Endothelial cell (in vitro differentiated cells): ENCODE measurements around the gene SLC49A4. TPM values are rescaled to one million over a fixed set of nuclear protein-coding genes. Genes with fewer than 3 reads are reported as not detected.

Experiments
- DNase-seq: peaks from one replicate; pipeline ENCODE4 v3.0.0; 2021; ENCODE audit warnings: low spot score
- H3K27ac Mint-ChIP-seq: one replicate; pipeline ENCODE4 v1.8.0; 2021; ENCODE audit warnings: mixed read lengths, inconsistent platforms; ENCODE audit not compliant: unreplicated experiment
- H3K27me3 Mint-ChIP-seq: one replicate; pipeline ENCODE4 v1.8.0; 2021; ENCODE audit warnings: mild to moderate bottlenecking, moderate library complexity, mixed read lengths, inconsistent platforms; ENCODE audit not compliant: unreplicated experiment
- H3K36me3 Mint-ChIP-seq: one replicate; pipeline ENCODE4 v1.8.0; 2021; ENCODE audit warnings: mild to moderate bottlenecking, low read depth, mixed read lengths, inconsistent platforms; ENCODE audit not compliant: unreplicated experiment
- H3K4me1 Mint-ChIP-seq: one replicate; pipeline ENCODE4 v1.8.0; 2021; ENCODE audit warnings: mild to moderate bottlenecking, mixed read lengths, inconsistent platforms; ENCODE audit not compliant: unreplicated experiment
- H3K4me3 Mint-ChIP-seq: one replicate; pipeline ENCODE4 v1.8.0; 2021; ENCODE audit warnings: mild to moderate bottlenecking, mixed read lengths, inconsistent platforms; ENCODE audit not compliant: unreplicated experiment
- H3K9me3 Mint-ChIP-seq: one replicate; pipeline ENCODE4 v1.8.0; 2021; ENCODE audit warnings: mixed read lengths, inconsistent platforms; ENCODE audit not compliant: unreplicated experiment
- total RNA-seq: library from RNA; stranded (reverse); fragmentation: NEBNext Ultra II Directional; extraction: Animal tissue kit (Norgen Biotek cat#: 25700); gene quantifications from one replicate; pipeline ENCODE4 v1.2.1, GENCODE V29; 2021; ENCODE audit not compliant: unreplicated experiment
- TF ChIP-seq, protein P1 (sequence below): fragments of 200-600 bp; sonication (generic); IDR thresholded peaks from one replicate; pipeline ENCODE4 v1.5.0; 2021; ENCODE audit warnings: antibody characterized with exemption; ENCODE audit not compliant: unreplicated experiment

The SLC49A4 gene
- total RNA-seq, 1 donor from 2014 or later = 10.2 TPM

DNA sequence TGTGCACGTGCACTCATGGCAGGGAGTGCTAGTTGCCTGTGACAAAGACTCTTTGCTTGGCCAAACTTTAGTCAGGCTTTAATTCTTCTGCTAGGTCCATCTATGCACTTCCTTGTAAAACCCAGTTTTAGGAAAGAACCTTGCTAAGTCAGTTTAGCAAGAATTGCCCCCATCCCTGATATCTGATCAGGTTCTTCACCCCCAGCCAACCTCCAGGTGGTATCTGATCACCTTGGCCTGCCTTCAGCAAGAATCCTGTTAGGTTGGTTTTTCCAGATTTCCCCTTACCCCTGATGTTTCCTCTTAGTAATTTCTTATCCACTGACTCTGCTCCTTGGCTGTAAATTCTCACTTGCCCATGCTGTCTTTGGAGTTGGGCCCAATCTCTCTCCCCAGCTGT lies 9.6 kb upstream of the SLC49A4 start:
- Mint-ChIP-seq H3K27ac (no peak overlapping the region), H3K4me1 (peaks cover 4% of the 10 kb centered on the region), H3K9me3 (peaks cover 4% of the 10 kb centered on the region), H3K36me3 (peaks cover 6% of the 10 kb centered on the region), H3K4me3 (no peak overlapping the region), H3K27me3 (no peaks in the 10 kb centered on the region)
- no peak for DNase-seq
- TF ChIP-seq, protein P1, sequence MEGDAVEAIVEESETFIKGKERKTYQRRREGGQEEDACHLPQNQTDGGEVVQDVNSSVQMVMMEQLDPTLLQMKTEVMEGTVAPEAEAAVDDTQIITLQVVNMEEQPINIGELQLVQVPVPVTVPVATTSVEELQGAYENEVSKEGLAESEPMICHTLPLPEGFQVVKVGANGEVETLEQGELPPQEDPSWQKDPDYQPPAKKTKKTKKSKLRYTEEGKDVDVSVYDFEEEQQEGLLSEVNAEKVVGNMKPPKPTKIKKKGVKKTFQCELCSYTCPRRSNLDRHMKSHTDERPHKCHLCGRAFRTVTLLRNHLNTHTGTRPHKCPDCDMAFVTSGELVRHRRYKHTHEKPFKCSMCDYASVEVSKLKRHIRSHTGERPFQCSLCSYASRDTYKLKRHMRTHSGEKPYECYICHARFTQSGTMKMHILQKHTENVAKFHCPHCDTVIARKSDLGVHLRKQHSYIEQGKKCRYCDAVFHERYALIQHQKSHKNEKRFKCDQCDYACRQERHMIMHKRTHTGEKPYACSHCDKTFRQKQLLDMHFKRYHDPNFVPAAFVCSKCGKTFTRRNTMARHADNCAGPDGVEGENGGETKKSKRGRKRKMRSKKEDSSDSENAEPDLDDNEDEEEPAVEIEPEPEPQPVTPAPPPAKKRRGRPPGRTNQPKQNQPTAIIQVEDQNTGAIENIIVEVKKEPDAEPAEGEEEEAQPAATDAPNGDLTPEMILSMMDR = no peak

DNA sequence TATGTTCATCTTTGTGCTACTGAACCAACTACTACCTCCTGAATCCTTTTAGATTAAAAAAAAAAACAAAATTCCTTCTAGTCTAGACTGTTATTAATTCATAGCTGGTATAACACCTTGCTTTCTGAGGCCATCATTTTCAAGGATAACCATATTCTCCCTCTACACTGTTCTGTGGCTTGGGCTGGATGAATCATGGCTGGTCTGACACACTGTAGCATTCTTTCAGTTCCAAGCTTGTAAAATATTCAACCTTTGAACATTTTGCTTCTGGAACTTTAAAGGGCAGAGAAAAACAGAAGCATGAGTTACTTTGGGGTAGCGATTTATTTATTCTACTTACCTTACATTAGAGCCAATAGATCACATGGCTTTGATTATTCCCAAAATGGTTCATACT lies 8.8 kb upstream of the SLC49A4 start:
- H3K27me3 Mint-ChIP-seq = no peaks in the 10 kb centered on the region
- peaks cover 4% of the 10 kb centered on the region for H3K9me3 Mint-ChIP-seq
- H3K36me3 Mint-ChIP-seq = peaks cover 6% of the 10 kb centered on the region
- no peak for DNase-seq
- peaks cover 4% of the 10 kb centered on the region for H3K4me1 Mint-ChIP-seq
- TF ChIP-seq, protein P1 = no peak
- H3K27ac Mint-ChIP-seq = no peak overlapping the region
- no peak overlapping the region for H3K4me3 Mint-ChIP-seq

DNA sequence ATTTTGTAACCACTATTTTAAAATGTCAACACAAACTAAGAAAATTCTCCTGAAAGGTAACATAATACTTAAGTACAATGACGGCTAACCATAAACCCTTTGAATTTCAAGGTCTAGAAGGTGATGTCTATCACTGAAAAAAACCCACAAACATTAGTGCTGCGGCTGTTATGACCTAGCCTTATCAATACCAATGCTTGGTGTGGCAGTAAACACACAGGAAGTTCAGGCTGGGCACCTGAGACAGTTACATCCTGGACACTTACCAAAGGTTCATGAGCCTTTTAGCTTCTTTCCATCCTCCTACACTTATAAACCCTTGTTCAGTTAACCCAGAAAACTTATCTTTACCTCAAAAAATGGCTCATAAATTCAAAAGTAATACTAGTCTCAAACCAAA lies 7.0 kb upstream of the SLC49A4 start:
- Mint-ChIP-seq H3K9me3 (no peaks in the 10 kb centered on the region), H3K27ac (no peak overlapping the region), H3K36me3 (no peaks in the 10 kb centered on the region), H3K4me3 (no peak overlapping the region), H3K4me1 (peaks cover 6% of the 10 kb centered on the region), H3K27me3 (no peaks in the 10 kb centered on the region)
- TF ChIP-seq, protein P1 = no peak
- no peak for DNase-seq

DNA sequence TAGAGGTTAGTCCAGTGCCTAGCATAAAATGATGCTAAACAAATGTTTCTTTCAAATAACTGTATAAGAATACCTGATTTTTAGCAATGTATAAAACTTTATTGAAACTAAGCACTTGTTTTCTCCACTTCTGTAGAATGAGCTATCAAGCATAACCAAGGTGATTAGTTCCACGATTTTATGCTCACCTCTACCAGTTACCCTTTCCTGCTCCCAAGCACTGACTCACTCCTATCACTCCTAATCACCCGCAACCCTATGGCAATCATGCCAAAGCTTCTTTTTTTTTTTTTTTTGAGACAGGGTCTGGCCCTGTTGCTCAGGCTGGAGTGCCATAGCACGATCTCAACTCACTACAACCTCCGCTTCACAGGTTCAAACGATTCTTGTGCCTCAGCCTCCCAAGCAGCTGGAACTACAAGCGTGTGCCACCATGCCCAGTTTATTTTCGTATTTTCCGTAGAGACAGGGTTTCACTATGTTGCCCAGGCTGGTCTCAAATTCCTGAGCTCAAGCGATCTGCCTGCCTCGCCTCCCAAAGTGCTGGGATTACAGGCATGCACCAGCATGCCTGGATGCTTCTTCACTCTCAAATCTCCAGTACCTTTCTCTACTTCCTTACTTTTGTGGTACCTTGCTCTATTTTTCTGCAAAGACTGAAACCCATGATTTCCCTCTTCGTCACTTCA lies 5.1 kb upstream of the SLC49A4 start:
- Mint-ChIP-seq H3K9me3 (no peaks in the 10 kb centered on the region), H3K4me1 (peaks cover 11% of the 10 kb centered on the region), H3K27me3 (peaks cover 4% of the 10 kb centered on the region), H3K27ac (no peak overlapping the region), H3K36me3 (no peaks in the 10 kb centered on the region), H3K4me3 (no peak overlapping the region)
- DNase-seq = no peak
- TF ChIP-seq, protein P1 = no peak

DNA sequence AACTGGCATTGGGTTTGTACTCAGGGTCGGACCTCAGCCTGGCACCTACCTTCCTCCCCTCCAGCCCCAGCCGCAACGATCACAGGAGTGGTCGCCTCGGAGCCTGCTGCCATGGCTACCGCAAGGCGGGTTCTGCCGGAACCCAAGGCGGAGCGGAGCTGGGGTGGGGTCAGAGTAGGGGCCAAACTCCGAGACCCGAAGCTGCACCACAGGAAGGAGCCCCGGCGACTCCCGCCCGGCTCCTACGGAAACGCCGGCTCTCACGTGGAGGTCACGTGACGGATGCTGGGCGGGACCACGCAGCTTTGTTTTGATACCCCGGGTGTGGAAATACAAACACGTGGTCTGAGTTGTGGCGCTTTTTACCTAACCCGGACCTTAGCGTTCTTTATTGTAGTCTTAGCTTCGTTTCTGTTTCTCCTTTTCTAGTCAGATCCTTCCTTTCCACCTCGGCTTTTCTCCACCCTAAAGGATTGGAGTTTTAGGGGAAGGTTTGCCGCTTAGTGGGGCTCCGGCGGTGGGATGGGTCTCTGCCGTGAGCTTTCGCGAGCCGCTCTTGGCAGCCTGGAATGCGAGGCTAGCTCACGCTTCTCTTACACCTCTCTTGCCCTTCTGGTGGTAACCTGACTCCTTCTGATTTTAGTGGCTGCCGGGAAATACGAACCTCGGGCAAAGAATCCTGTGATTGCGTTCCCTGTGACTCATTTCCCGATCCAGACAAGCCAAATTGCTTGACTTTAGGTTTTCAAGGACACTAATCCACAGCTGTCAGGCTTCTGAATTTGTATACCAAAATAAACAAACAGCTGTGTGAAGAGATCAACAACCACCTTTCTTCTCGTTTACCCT lies 1.1 kb upstream of the SLC49A4 start, which contains the start of gene HSPBAP1:
TSS of gene HSPBAP1 (minus strand) at position 264 of the 849 bp plus-strand sequence. CDS start at position 113, 151 bp downstream.
- Mint-ChIP-seq H3K36me3 (no peaks in the 10 kb centered on the region), H3K4me3 (peak within 1 kb of the TSS; percentile 94), H3K4me1 (peaks cover 11% of the 10 kb centered on the region), H3K27ac (peak within 1 kb of the TSS; percentile 98), H3K9me3 (no peaks in the 10 kb centered on the region), H3K27me3 (peaks cover 4% of the 10 kb centered on the region)
- peak; percentile 89 for DNase-seq
- TF ChIP-seq, protein P1 = no peak
